ENCODE data around the gene KEAP1.
A peak's percentile ranks its signal among the peaks of the same experiment; 100 is the strongest.

Gene KEAP1

DNA sequence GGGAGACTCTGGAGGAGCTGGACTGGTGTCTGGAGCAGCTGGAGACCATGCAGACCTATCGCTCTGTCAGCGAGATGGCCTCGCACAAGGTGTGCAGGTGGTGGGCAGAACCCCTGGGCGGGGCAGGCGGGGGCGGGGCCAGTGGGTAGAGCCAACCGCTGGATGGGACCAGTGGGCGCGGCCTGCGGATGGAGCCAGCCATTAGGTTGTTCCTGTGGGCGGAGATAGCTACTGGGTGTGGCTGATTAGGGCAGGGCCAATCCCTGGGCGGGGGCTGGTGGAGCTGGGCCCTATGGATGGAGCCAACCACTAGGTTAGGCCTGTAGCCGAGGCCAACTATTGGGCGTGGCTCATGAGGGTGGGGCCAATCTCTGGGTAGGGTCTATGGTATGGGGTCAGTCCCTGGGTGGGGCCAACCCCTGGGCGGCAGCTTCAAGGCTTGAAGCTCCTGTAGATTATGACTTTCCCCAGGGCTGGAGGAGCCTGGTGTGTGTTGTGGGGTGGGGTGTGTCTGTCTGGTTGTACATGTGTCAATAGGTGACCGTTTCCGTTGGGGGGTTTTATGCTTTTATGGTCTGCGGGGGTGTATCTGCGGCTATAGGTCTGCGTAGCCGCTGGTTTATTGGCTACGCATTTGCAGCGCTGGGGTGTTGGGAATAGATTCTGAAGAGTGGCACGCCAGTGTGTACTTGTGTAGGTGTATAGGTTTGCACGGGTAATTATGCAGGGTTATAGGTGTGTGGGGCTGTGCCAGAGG lies 52.1 kb downstream of the KEAP1 start:
- peak; percentile 81 for DNase-seq (ENCODE audit: low read depth, low spot score)

GRCh38 chr19:10450191-10450852 lies 52.8 kb downstream of the KEAP1 start:
- DNase-seq (ENCODE audit: low read depth, low spot score) = no peak

GRCh38 chr19:10449037-10449436 lies 54.1 kb downstream of the KEAP1 start:
- DNase-seq (ENCODE audit: low read depth, low spot score) = no peak

DNA sequence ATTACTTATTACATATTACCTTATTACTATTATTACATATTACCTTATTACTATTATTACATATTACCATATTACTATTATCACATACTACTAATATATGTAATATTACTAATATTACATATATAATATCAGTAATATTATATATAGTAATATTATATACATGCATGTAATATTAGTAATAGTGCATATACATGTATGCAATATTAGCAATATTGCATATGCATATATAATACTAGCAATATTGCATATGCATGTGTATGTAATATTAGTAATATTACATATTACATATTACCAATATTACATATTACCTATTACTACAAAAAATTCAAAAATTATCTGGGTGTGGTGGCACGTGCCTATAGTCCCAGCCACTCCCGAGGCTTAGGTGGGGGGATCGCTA lies 60.5 kb downstream of the KEAP1 start:
- DNase-seq (ENCODE audit: low read depth, low spot score) = no peak

GRCh38 chr19:10439588-10439987 lies 63.6 kb downstream of the KEAP1 start:
- no peak for DNase-seq (ENCODE audit: low read depth, low spot score)

Measured in ELF-1 (cell line).